IMR-90 (cell line): ENCODE data around the gene LAMA3. TPM values are rescaled to one million over a fixed set of nuclear protein-coding genes. Genes with fewer than 3 reads are reported as not detected.

Source experiments
- ATAC-seq: fragments of 200-7000 bp; cut with Tn5 transposase; 2 replicates; pipeline ENCODE4 v1.9.1; 2020; ENCODE audit warnings: low read depth, mild to moderate bottlenecking, moderate library complexity
- BruUV-seq: library from RNA; stranded (reverse); fragments of 400-500 nt; replicated peaks from 2 replicates; lab custom pipeline; 2021; lab: Mats Ljungman, UMichigan
- CTCF ChIA-PET: fragments of 300-600 bp; formaldehyde crosslinking; extraction: SDS; loops from one replicate; lab custom pipeline; 2021; ENCODE audit warnings: antibody characterized with exemption; lab: Yijun Ruan, JAX
- POLR2A ChIA-PET: fragments of 300-600 bp; sonication (Branson Sonifier 250); formaldehyde crosslinking; loops from one replicate; lab custom pipeline; 2022; ENCODE audit warnings: antibody characterized with exemption; ENCODE audit not compliant: unreplicated experiment; lab: Charles Lee
- DNase-seq: peaks from one replicate; pipeline ENCODE4 v3.0.0; 2013
- H2AFZ ChIP-seq: replicated peaks from 2 replicates; pipeline ENCODE3; 2013; ENCODE audit warnings: low read length, mild to moderate bottlenecking; ENCODE audit not compliant: poor library complexity
- H2AK5ac ChIP-seq: 2 replicates; pipeline ENCODE4 v1.6.1; 2013; ENCODE audit warnings: low read depth, low read length, inconsistent platforms
- H2AK9ac ChIP-seq: replicated peaks from 2 replicates; pipeline ENCODE3; 2013; ENCODE audit warnings: mild to moderate bottlenecking, low read depth, low read length, moderate library complexity; ENCODE audit not compliant: poor library complexity
- H2BK120ac ChIP-seq: 2 replicates; pipeline ENCODE4 v1.6.1; 2013; ENCODE audit warnings: low read depth, low read length, inconsistent platforms
- H2BK15ac ChIP-seq: 3 replicates; pipeline ENCODE4 v1.6.1; 2013; ENCODE audit warnings: low read depth, low read length, inconsistent platforms
- H2BK20ac ChIP-seq: 2 replicates; pipeline ENCODE4 v1.6.1; 2013; ENCODE audit warnings: low read depth, mild to moderate bottlenecking, inconsistent platforms, low read length, moderate library complexity
- H2BK5ac ChIP-seq: 2 replicates; pipeline ENCODE4 v1.6.1; 2013; ENCODE audit warnings: mild to moderate bottlenecking, low read depth, low read length, inconsistent platforms; ENCODE audit not compliant: poor library complexity, severe bottlenecking
- H3K14ac ChIP-seq: replicated peaks from 2 replicates; pipeline ENCODE4 v1.6.1; 2013; ENCODE audit warnings: low read depth, low read length, inconsistent platforms
- H3K18ac ChIP-seq: 2 replicates; pipeline ENCODE4 v1.6.1; 2013; ENCODE audit warnings: low read depth, low read length, control low read depth
- H3K23ac ChIP-seq: 2 replicates; pipeline ENCODE4 v1.6.1; 2013; ENCODE audit warnings: low read depth, low read length, inconsistent platforms
- H3K27ac ChIP-seq: 2 replicates; pipeline ENCODE4 v1.5.1; 2013; ENCODE audit warnings: mild to moderate bottlenecking, control low read depth, low read length; ENCODE audit not compliant: insufficient read depth
- H3K27me3 ChIP-seq: 2 replicates; pipeline ENCODE4 v1.6.1; 2013; ENCODE audit warnings: low read length; ENCODE audit not compliant: control insufficient read depth, insufficient read depth
- H3K36me3 ChIP-seq: 2 replicates; pipeline ENCODE4 v1.6.1; 2013; ENCODE audit warnings: low read length, mixed read lengths; ENCODE audit not compliant: control insufficient read depth, insufficient read depth
- H3K4ac ChIP-seq: 2 replicates; pipeline ENCODE4 v1.6.1; 2013; ENCODE audit warnings: low read depth, low read length, inconsistent platforms
- H3K4me1 ChIP-seq: 2 replicates; pipeline ENCODE4 v1.6.1; 2013; ENCODE audit warnings: low read length, mixed read lengths; ENCODE audit not compliant: control insufficient read depth, insufficient read depth
- H3K4me2 ChIP-seq: 2 replicates; pipeline ENCODE4 v1.6.1; 2013; ENCODE audit warnings: low read depth, mild to moderate bottlenecking, control low read depth, low read length, moderate library complexity
- H3K4me3 ChIP-seq: 2 replicates; pipeline ENCODE4 v1.5.1; 2013; ENCODE audit warnings: low read depth, mild to moderate bottlenecking, control low read depth, low read length, moderate library complexity; ENCODE audit not compliant: insufficient read depth
- H3K56ac ChIP-seq: 2 replicates; pipeline ENCODE4 v1.6.1; 2013; ENCODE audit warnings: low read length, inconsistent platforms; ENCODE audit not compliant: insufficient read depth; ENCODE audit errors: extremely low read depth
- H3K79me1 ChIP-seq, 2 experiments: 2 replicates each; pipeline ENCODE4 v1.6.1; 2013; ENCODE audit warnings: low read length in 2 of 2, inconsistent platforms in 1 of 2, low read depth in 1 of 2
- H3K9ac ChIP-seq: 2 replicates; pipeline ENCODE4 v1.6.1; 2013; ENCODE audit warnings: low read depth, low read length, control low read depth
- H3K9me1 ChIP-seq: 2 replicates; pipeline ENCODE4 v1.6.1; 2013; ENCODE audit warnings: low read length, inconsistent platforms; ENCODE audit not compliant: insufficient read depth
- H3K9me3 ChIP-seq: 2 replicates; pipeline ENCODE4 v1.6.1; 2013; ENCODE audit warnings: low read length; ENCODE audit not compliant: control insufficient read depth, insufficient read depth
- H4K20me1 ChIP-seq: 2 replicates; pipeline ENCODE4 v1.6.1; 2013; ENCODE audit warnings: low read length, inconsistent platforms; ENCODE audit not compliant: insufficient read depth
- H4K5ac ChIP-seq: 2 replicates; pipeline ENCODE4 v1.6.1; 2013; ENCODE audit warnings: mild to moderate bottlenecking, low read depth, low read length, control low read depth
- H4K8ac ChIP-seq, 2 experiments: 2 replicates each; pipeline ENCODE4 v1.6.1; 2013; ENCODE audit warnings: low read depth in 2 of 2, low read length in 2 of 2, control low read depth in 1 of 2, inconsistent platforms in 1 of 2
- H4K91ac ChIP-seq: 2 replicates; pipeline ENCODE4 v1.6.1; 2013; ENCODE audit warnings: low read depth, low read length, inconsistent platforms; ENCODE audit not compliant: insufficient read depth
- BHLHE40 ChIP-seq: fragments of 150-350 bp; IDR thresholded peaks from 2 replicates; pipeline ENCODE4 v1.6.1; 2016; ENCODE audit warnings: mild to moderate bottlenecking, low read depth, low read length
- CEBPB ChIP-seq: IDR thresholded peaks from 2 replicates; pipeline ENCODE4 v1.6.1; 2012; ENCODE audit warnings: low read depth, low read length, improper control_type of control experiment
- FOS ChIP-seq: fragments of 150-350 bp; IDR thresholded peaks from 2 replicates; pipeline ENCODE4 v1.6.1; 2016; ENCODE audit warnings: low read depth, low read length
- MAFK ChIP-seq: IDR thresholded peaks from 2 replicates; pipeline ENCODE4 v1.6.1; 2012; ENCODE audit warnings: low read depth, low read length, improper control_type of control experiment
- MAZ ChIP-seq: IDR thresholded peaks from 2 replicates; pipeline ENCODE4 v1.6.1; 2012; ENCODE audit warnings: low read depth, mild to moderate bottlenecking, low read length, improper control_type of control experiment, moderate library complexity, borderline replicate concordance
- MXI1 ChIP-seq: IDR thresholded peaks from 2 replicates; pipeline ENCODE4 v1.6.1; 2012; ENCODE audit warnings: low read depth, mild to moderate bottlenecking, low read length, moderate library complexity, borderline replicate concordance
- NFE2L2 ChIP-seq: fragments of 150-350 bp; IDR thresholded peaks from 2 replicates; pipeline ENCODE4 v1.6.1; 2016; ENCODE audit warnings: low read depth, mild to moderate bottlenecking, low read length
- POLR2A ChIP-seq: IDR thresholded peaks from 2 replicates; pipeline ENCODE4 v1.6.1; 2012; ENCODE audit warnings: mild to moderate bottlenecking, low read depth, low read length
- RAD21 ChIP-seq: IDR thresholded peaks from 2 replicates; pipeline ENCODE4 v1.6.1; 2012; ENCODE audit warnings: low read length, improper control_type of control experiment
- RCOR1 ChIP-seq: IDR thresholded peaks from 2 replicates; pipeline ENCODE4 v1.6.1; 2012; ENCODE audit warnings: mild to moderate bottlenecking, low read length, improper control_type of control experiment; ENCODE audit not compliant: insufficient replicate concordance
- RFX5 ChIP-seq: IDR thresholded peaks from 2 replicates; pipeline ENCODE4 v1.8.0; 2012; ENCODE audit warnings: low read depth, mild to moderate bottlenecking, low read length, moderate library complexity
- SMC3 ChIP-seq: fragments of 150-350 bp; IDR thresholded peaks from 2 replicates; pipeline ENCODE4 v1.6.1; 2016; ENCODE audit warnings: low read depth, mild to moderate bottlenecking, antibody characterized with exemption, low read length, moderate library complexity
- WGBS, 2 experiments: methylation state at CpG; one replicate each; pipeline versions ENCODE4 v1.1.5 to v1.1.7; 2013; ENCODE audit warnings: missing lambda C conversion rate in 2 of 2; ENCODE audit not compliant: insufficient read length in 1 of 2; ENCODE audit errors: extremely low coverage in 2 of 2; 5-methylcytosine and 5-hydroxymethylcytosine counted together
- dilution Hi-C: fragments of 300-500 bp; cut with HindIII; formaldehyde crosslinking; loops from one replicate; pipeline ENCODE4 v1.14.3; 2018; ENCODE audit warnings: low sequenced_read_pairs; ENCODE audit not compliant: unreplicated experiment
- in situ Hi-C: fragments of 300-500 bp; cut with MboI; formaldehyde crosslinking; loops from 3 replicates; pipeline ENCODE4 v1.14.3; 2019; ENCODE audit warnings: low sequenced_read_pairs, inconsistent platforms, mixed read lengths
- intact Hi-C: fragments of 100-400 bp; cut with micrococcal nuclease; formaldehyde crosslinking; loops from 2 replicates; pipeline ENCODE4 v1.10.0; 2022
- polyA plus RNA-seq, 3 experiments: library from polyadenylated mRNA; depleted of rRNA; stranded (reverse); fragments of >200 nt; gene quantifications; 2 replicates each; pipeline ENCODE4 v1.2.3, GENCODE V29; 2012; ENCODE audit warnings: low replicate concordance in 1 of 3
- total RNA-seq: library from RNA; depleted of rRNA; stranded (reverse); fragments of >200 nt; gene quantifications from 2 replicates; pipeline ENCODE4 v1.2.3, GENCODE V29; 2012
- TF ChIP-seq, protein P1 (sequence below): fragments of 150-350 bp; IDR thresholded peaks from 2 replicates; pipeline ENCODE4 v1.6.1; 2016; ENCODE audit warnings: low read depth, mild to moderate bottlenecking, low read length, moderate library complexity, borderline replicate concordance
- TF ChIP-seq, protein P2 (sequence below): fragments of 150-350 bp; IDR thresholded peaks from 2 replicates; pipeline ENCODE4 v1.6.1; 2017; ENCODE audit warnings: mild to moderate bottlenecking, antibody characterized with exemption, low read length, low read depth

The LAMA3 gene
- total and polyA plus RNA-seq, 2 of the 4 experiments (the other 2 are of a cell fraction) = 0.18 to 0.19 TPM

DNA sequence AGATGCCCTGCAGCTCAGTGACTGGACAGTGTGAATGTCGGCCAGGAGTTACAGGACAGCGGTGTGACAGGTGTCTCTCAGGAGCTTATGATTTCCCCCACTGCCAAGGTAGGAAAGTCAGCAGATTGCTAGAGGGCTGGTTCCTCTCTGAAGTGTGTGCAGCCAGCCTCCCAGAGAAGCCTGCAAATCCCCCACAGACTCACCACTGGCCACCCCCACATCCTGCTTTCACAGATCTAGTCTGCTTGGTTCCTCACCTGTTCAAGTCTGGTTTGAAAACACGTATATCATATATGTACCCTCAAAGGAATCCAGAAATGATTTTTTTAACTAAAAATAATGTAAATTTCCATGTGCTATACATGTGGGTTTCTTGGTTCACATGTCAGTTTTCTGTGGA, 121.1 kb downstream of the LAMA3 start:
- Histone ChIP-seq H4K20me1 (no peaks in the 10 kb centered on the region), H3K18ac (no peak overlapping the region), H3K9me1 (no peaks in the 10 kb centered on the region), H3K9ac (no peak overlapping the region), H3K4ac (no peak overlapping the region), H2AFZ (no peak overlapping the region), H2BK5ac (no peak overlapping the region), H3K9me3 (no peaks in the 10 kb centered on the region), H3K79me1 (no peaks in the 10 kb centered on the region), H2BK20ac (no peak overlapping the region), H3K36me3 (no peaks in the 10 kb centered on the region), H3K23ac (no peak overlapping the region), H2AK9ac (no peak overlapping the region), H3K56ac (no peak overlapping the region), H3K4me2 (no peak overlapping the region), H3K27me3 (peaks cover 29% of the 10 kb centered on the region), H3K4me3 (no peak overlapping the region), H2AK5ac (no peak overlapping the region), H3K4me1 (no peaks in the 10 kb centered on the region), H4K8ac (no peak overlapping the region), H2BK15ac (no peak overlapping the region), H2BK120ac (no peak overlapping the region), H4K91ac (no peak overlapping the region), H3K27ac (no peak overlapping the region), H3K14ac (no peak overlapping the region), H4K5ac (no peak overlapping the region)
- CTCF ChIA-PET = no interaction called here
- BruUV-seq = no TSS peak
- DNase-seq (no peak), ATAC-seq (no peak)
- no CpG with 5 or more reads among the region's 3 CpGs for WGBS, 2 experiments
- POLR2A ChIA-PET = no interaction called here
- intact Hi-C loops = loop anchor here (5.0 kb wide), 2 partner anchors 207 to 307 kb away; no protein-coding TSS in a partner anchor
- in situ Hi-C loops = loop anchor here (5.0 kb wide), 1 partner anchor 188 kb away; no protein-coding TSS in a partner anchor
- TF ChIP-seq MAFK (no peak), CEBPB (no peak), RAD21 (no peak), POLR2A (no peak), NFE2L2 (no peak), MXI1 (no peak), BHLHE40 (no peak), SMC3 (no peak), FOS (no peak), MAZ (no peak), RFX5 (no peak), RCOR1 (no peak)
- TF ChIP-seq, protein P1, sequence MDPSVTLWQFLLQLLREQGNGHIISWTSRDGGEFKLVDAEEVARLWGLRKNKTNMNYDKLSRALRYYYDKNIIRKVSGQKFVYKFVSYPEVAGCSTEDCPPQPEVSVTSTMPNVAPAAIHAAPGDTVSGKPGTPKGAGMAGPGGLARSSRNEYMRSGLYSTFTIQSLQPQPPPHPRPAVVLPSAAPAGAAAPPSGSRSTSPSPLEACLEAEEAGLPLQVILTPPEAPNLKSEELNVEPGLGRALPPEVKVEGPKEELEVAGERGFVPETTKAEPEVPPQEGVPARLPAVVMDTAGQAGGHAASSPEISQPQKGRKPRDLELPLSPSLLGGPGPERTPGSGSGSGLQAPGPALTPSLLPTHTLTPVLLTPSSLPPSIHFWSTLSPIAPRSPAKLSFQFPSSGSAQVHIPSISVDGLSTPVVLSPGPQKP = no peak
- TF ChIP-seq, protein P2, sequence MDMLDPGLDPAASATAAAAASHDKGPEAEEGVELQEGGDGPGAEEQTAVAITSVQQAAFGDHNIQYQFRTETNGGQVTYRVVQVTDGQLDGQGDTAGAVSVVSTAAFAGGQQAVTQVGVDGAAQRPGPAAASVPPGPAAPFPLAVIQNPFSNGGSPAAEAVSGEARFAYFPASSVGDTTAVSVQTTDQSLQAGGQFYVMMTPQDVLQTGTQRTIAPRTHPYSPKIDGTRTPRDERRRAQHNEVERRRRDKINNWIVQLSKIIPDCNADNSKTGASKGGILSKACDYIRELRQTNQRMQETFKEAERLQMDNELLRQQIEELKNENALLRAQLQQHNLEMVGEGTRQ = no peak
- dilution Hi-C loops = no loop called here
